ENCODE measurements around the gene TNNI3K.

Gene TNNI3K

DNA sequence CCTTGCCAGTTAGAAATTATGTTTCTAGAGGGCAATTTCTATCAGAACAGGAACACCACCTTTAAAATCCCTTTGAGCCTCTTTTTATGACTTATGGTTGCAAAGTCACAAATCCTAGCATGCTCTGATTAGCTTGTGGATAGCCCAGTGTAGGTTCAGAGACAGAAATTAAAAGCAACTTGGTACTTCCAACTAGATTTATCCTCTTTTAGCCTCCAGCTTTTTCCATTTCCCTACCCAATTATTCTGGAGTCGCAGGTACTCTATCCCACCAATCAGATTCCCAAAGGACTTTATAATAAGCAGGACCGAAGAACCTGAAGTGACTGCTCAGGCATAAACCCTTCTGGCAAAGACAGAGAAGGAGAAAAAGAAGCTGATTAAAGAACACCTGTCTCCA is 310.6 kb downstream of the TNNI3K start:
- no peak for FAIRE-seq

DNA sequence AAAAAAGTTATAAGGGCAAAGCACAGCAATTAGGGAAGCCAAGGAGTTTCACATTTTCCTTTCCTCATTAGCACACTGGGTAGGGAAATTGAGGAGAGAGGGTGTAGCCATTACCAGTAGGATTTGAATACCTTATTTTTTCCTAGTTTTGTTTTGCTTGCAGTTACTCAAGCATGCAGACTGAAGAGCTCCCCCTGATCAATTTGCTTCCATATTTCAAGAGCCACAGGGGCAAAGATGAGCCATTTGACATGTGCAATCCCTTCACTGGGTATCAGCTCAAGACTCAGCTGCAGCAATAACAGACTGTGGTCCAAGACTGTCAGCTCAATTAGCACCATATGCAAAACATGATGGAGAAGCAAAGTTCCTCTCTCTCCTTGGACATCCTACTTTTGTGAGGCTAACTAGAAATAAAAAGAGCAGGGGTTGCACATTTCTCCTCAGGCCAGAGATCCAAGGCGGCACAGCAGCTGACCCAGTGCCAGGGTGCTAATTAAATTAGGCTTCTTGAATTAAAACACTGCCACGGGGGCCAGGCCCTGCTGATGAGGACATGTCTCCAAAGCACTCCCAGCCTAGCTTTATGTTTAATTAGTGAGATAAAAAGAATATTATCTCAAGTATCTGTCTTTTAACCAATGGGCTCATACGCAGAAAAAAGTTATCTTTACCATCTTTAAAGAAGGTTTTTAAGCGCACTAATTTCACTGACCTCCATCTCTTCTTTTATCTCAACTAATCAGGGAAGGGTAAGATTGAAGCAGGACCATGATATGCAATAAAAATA is 314.0 kb downstream of the TNNI3K start:
- FAIRE-seq (no peak), DNase-seq (ENCODE audit: low spot score) (no peak)

More for the DNA sequence above, 310.6 kb downstream of the TNNI3K start:
- DNase-seq (ENCODE audit: low spot score) = no peak

DNA sequence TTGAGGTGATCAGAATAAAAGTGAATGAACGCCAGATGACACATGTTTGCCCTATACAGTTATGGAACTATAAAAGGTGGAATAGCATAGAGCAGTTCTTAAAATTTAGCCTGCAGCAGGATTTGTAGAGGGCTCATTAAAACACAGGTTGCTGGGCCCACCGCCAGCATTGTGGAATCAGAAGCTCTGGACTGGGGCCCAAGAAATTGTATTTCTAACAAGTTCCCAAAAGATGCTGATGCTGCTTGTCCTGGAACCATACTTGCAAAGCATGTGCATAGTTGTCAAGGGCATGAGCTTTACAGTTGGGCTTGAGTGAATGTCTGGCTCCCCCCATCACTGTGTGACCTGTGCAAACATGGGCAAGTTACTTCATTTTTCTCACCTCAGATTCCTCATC is 314.7 kb downstream of the TNNI3K start:
- DNase-seq (ENCODE audit: low spot score) = no peak
- no peak for FAIRE-seq

DNA sequence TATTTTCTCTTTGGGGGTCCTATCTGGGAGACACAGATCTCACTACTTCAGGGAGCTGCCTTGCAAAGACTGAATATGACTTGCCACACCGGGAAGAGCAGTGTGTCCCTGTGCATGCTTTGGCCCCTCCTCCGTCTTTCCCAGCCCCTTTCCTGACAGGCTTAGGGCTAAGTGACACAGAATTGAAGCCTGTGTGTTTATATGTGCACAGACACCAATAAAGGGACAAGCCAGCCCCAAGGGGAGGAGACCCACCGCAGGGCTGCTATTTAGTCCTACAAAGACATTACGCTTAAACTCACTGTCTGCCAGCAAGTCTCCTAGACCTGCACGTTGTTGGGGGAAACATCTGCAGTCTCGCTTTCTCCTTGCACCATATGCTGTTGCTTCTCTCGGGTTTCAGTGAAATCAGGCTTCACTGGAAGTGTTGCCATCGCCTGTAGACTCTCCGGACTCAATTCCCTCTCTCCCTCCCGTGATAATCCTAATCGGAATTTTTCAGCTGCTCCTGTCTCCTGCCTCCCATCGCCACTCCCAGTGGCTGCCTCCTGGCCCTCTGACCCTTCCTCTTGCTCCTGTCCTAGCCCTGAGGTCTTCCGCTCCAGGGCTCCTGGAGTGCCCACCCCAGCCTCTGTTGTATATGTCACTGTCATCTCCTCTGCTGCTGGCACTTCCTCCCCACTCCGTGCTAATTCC is 335.8 kb downstream of the TNNI3K start:
- DNase-seq (ENCODE audit: low spot score) (no peak), FAIRE-seq (no peak)

DNA sequence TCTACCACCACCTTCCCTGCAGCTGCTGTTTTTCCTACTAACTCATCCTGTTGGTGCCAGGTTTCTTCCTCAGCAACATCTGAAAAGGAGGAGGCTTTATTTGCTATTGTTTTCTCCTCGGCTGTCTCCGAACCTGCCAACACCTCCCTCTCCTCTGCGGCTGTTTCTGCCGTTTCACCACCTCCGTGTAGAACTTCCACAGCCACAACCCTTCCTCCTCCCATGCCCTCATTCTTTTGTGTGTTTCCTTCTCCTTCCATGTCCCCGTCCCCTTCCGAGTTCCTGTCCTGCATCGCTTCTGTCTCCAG is 336.3 kb downstream of the TNNI3K start:
- no peak for FAIRE-seq
- DNase-seq (ENCODE audit: low spot score) = no peak

DNA sequence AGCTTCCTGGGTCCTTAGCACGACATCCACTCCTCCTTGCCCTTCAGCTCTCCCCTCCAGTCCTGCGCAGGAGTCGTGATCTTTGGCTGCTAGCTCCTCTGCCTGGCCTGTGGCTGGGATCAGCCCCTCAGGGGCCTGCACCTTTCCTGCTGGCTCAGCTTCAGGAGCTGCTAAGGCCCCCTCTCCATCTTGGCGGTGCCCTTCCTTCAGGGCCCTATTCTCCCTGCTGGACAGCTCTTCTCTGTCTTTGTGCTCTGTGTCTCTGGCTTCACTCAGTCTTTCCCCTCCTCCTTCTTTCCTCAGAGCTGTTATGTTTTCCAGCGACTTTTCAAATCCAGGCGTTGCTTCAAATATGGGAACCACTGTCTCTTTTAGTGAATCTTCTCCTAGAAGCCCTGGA is 336.7 kb downstream of the TNNI3K start:
- FAIRE-seq (no peak), DNase-seq (ENCODE audit: low spot score) (no peak)

DNA sequence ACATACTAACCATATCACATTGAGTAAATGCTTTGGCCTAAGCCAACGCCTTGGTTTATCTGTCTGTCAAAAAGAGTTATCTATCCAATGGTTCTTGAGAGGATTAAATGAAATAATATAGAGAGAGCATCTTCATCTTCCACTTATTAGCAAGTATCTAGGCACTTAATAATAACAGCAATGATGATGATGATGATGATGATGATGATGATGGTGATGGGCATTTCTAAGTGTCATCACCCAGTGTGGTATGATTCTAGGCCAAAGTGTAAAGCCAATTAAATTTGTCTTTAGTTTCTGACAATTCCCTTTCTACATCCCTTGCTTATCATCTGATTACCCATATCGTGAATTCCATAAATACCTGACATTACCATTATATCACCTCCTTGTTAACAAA is 342.9 kb downstream of the TNNI3K start:
- no peak for DNase-seq (ENCODE audit: low spot score)
- no peak for FAIRE-seq

DNA sequence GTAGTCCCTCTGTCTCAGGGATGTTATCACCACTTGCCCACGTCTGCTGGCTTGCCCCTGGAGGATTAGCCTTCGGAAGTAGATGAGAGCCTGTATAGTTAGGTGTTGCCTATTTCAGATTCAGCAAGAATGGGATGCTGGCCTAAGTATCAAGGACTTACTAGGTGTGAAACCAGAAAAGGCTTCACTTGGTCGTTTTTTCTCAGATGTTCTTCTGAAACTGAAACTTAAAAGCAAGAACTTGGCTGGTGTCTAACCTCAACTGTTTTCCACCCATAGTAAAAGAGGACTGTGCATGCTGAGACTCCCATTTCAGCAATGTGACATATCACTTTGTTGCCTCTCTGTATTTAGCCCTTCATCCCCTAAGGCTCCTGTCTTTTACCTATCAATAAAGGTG is 344.2 kb downstream of the TNNI3K start:
- no peak for DNase-seq (ENCODE audit: low spot score)
- FAIRE-seq = no peak

DNA sequence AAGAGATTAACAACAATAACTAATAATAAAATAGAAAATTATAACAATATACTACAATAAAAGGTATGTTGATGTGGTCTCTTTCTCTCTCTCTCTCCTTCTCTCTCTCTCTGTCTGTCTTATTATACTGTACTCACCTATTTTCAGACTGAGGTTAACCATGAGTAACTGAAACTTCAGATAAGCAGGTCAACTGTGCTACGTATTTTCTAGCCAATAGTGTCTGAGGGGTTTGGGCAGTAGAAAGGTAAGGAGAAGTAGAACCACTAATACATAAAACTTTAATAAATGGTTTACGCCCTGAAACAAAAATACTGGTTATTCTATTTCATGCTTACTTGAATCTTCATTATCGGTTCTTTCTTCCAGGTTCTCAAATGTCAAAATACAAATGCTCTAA is 348.2 kb downstream of the TNNI3K start:
- no peak for FAIRE-seq
- DNase-seq (ENCODE audit: low spot score) = no peak

DNA sequence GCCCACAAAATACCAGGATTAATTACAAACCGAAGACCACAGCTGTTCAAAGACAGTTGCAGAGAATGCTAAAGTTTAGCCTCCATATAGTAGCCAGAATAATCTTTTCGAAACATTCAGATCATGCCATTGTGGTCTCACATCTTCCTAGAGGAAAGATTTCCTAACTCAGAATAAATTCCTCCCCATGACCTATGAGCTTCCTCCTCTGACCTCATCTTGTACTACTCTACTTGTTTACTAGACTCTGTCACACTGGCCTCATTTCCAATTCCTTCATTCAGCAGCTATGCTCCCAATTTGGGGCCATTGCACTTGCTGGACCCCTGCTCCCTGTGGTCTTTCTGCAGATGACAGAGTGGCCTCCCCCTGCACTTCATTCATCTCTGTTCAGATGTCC is 349.0 kb downstream of the TNNI3K start:
- no peak for FAIRE-seq
- no peak for DNase-seq (ENCODE audit: low spot score)

DNA sequence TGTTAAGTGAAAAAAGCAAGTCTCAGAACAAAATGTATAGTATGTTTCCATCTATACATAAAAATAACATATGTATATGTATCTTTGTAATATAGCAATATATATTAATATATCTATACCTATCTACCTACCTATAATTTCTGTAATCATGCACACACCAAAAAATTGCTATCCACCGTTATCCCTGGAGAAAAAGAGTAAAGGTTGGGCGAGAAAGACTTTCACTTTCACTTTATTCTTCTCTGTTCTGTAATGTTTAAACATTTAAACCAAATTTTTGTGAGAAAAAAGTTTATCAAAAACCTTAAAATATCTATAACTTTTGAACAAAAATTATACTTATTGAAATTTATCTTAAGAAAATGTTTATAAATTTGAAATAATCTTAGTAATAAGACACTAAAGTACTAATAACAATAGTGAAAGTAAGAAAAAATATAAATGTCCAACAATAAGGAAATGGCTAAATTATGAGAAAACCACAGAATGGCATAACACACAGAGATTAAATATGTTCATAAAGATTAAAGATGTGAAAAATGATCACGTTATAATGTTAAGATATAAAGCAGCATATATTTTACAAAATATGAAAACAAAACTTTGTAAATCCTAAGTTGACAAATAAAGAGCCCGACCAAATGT is 351.2 kb downstream of the TNNI3K start:
- FAIRE-seq (no peak), DNase-seq (ENCODE audit: low spot score) (no peak)

DNA sequence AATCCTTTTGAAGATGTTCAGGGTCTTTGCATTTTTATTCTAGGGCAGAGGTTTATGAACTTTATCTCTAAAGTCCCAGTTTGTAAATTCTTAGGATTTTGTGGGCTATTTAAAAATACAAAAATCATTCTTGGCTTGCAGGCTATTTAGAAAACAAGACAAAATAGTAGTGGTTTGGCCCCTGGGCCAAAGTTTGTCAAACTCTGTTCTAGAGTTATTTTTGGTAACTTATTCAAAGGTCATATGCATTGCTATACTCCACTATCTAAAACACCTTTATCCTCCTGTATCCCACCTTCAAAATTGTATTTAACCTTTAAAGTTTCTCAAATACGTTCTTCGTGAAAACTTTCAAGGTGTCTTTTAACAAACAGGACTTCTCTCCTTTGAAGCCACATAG is 352.7 kb downstream of the TNNI3K start:
- DNase-seq (ENCODE audit: low spot score) (no peak), FAIRE-seq (no peak)

DNA sequence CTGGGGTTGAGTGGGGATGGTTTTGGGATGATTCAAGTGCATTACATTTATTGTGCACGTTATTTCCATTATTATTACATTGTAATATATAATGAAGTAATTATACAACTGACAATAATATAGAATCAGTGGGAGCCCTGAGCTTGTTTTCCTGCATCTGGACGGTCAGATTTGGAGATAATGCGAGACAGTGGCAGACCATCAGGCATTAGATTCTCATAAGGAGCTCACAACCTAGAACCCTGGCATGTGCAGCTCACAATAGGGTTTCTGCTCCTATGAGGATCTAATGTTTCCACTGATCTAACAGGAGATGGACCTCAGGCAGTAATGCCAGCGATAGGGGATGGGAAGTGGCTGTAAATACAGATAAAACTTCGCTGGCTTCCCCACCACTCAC is 355.1 kb downstream of the TNNI3K start:
- no peak for FAIRE-seq

DNA sequence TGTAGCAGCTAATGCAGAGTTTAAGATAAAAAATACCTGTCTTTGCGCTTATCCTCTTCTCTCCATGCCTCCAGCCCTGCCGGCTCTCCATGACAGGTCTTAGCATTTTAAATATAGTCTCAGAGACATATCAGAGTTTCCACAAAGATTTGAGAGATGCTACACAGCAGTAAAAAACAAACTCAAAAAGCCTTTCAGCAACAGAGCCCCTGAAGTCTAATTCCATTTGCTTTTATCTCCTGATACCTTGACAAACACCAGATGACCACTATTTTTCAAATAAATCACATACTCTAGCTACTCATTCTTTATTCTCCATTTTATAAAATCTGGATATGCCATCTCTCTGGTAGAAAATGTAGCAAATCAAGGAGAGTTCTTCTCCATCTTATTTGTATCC is 356.8 kb downstream of the TNNI3K start:
- no peak for FAIRE-seq
- no peak for DNase-seq (ENCODE audit: low spot score)

More for the DNA sequence above, 355.1 kb downstream of the TNNI3K start:
- no peak for DNase-seq (ENCODE audit: low spot score)

DNA sequence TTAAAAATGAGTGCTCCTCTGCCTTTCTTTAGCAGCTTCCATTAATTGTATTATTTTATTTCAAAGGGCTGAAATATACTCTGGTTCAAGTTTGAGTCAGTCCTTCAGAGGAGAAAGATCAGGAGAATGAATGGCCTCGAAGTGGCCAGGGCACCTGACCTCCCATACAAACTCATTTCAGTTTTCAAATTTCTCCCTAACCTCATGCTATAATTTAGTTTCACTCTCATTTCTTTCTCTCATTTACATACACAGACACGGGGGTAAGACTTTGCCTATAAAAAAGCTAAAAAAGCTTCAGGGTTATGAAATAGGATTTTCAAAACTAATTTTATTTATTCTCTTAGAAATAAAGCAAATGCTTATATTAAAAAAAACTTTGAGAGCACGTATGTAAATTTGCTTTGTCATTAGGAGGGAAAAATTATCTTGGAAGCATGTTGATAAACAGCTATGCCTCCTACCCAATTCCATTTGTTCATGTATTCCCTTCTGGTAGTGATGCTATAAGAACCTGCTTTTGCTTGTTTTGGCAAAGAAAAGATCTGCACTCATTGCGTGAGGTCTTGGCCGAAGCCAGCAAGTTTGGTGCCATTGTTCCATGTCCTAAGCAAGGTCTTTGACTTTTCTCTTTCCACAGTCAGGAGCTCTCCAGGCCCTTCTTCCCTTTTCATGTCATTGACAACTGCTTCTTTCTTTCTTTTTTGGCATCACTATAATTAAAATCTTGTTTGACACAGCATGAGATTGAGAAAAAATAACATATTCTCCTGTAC is 357.6 kb downstream of the TNNI3K start:
- no peak for DNase-seq (ENCODE audit: low spot score)
- no peak for FAIRE-seq
